ENCODE measurements around the gene HAX1. TPM values are rescaled to one million over a fixed set of nuclear protein-coding genes. Genes with fewer than 3 reads are reported as not detected.
"Not testable (repeated sequence)": the region's sequence is repeated elsewhere in the genome, so short reads cannot be mapped to it uniquely, and the experiment has no call there.

Gene HAX1
- total RNA-seq, 1 experiment from 2014 or later, result 210 TPM

DNA sequence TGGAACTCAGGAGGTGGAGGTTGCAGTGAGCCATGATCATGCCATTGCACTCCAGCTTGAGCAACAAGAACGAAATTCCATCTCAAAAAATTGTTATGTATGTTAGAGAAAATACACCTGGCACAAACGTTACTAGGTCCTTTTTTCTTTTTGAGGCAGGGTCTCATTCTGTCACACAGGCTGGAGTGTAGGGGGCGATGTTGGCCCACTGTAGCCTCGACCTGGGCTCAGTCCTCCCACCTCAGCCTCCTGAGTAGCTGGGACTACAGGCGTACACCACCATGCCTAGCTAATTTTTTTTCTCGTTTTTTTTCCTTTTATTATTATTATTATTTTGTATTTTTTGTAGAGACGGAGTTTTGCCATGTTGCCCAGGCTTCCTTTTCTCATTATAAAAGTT is 4.4 kb downstream of the HAX1 start:
- DNase-seq (ENCODE audit: low spot score), result no peak

DNA sequence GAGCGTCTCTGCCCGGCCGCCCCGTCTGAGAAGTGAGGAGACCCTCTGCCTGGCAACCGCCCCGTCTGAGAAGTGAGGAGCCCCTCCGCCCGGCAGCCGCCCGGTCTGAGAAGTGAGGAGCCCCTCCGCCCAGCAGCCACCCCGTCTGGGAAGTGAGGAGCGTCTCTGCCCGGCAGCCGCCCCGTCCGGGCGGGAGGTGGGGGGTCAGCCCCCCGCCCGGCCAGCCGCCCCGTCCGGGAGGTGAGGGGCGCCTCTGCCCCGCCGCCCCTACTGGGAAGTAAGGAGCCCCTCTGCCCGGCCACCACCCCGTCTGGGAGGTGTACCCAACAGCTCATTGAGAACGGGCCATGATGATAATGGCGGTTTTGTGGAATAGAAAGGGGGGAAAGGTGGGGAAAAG is 15.2 kb downstream of the HAX1 start:
- DNase-seq (ENCODE audit: low spot score), result not testable (repeated sequence)

- DNase-seq (ENCODE audit: low spot score), result no peak
Measured at GRCh38 chr1:154288661-154289060, 16.2 kb downstream of the HAX1 start.

DNA sequence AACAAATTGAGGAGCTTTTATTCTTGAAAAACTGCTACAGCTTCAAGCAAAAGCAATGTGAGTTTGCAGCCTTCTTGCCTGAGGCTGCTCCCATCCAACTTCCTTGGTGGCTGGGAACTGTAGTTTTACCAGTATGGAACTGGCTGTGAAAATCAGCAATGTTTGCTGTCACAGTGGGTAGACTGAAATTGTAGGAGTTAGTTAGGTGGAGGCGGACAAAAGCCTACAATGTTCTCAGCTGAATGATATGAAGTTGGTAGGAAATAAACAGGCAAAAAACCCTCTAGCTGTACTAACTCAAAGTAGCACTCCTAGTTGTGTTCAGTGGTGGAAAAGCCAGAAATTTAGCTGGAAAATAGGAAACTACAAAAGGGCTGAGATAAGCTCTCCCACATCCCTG is 18.5 kb downstream of the HAX1 start:
- no peak for DNase-seq (ENCODE audit: low spot score)

DNA sequence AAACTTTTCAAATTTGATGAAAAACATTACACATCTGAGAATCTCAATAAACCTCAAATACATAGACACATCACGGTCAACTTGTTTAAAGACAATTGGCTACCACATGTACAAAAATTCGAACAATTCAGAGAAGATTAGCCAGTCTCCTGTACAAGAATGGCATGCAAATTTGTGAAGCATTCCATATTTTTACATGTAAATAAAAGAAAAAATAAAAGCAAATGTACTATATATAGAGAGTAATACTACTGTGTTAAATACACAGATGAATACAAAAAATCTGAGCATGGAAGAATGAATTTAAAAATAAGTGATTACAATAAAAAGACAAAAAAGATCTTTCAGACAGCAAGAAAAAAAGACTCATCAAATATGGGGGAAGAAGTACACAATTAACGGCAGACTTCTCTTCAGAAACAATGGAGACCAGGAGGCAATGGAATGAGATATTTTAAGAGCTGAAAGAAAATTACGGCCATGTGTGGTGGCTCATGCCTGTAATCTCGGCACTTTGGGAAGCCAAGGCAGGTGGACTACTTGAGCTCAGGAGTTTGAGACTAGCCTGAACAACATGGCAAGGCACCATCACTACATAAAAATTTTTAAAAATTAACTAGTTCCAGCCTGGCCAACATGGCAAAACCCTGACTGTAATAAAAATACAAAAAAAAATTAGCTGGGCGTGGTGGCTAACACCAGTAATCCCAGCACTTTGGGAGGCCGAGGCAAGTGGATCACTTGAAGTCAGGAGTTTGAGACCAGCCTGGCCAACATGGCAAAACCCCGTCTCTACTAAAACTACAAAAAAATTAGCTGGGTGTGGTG is 23.2 kb downstream of the HAX1 start:
- no peak for DNase-seq (ENCODE audit: low spot score)

DNA sequence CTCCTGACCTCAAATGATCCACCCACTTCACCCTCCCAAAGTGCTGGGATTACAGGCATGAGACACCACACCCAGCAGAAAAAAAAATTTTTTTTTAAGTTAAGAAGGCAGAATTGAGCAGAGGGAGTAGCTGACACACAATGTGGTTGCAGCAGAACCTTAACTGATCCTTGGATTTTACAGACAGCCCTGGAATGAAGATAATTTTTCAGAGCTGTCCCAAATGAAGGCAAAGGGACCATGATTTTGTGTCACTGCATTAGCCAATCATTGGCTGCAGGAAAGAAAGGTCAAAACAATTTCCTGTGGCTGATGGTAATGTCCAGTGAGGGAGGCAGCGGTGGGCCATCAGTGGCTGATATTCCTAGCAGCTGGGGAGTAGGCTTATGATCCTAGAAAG is 29.2 kb downstream of the HAX1 start:
- no peak for DNase-seq (ENCODE audit: low spot score)

DNA sequence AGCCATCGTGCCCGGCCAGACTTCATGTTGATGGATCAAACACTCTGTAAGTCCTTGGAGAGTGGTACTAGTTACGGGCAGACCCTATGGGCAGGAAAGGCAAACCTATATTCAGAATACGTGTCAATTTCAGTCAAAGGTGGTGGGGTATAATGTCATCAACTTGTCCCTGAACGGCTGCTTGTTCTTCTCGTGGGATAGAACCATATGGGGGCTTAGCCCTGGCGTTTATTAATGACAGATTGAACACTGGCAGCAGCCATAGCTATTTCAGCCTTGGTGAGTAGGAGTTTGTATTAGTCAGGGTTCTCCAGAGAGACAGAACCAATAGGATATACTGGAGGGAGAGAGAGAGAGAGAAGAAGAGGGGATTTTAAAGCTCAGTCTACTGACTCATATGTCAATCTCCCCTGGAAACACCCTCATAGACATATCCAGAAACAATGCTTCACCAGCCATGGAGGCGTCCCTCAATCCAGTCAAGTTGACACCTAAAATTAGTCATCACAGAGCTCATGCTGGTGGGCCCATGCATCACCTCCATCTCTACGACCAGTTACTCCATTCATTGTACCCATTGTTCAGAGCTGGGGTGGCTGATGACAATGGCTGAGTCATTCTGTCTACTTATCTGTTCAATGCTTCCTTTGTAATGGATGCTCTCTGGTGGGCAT is 32.4 kb downstream of the HAX1 start:
- DNase-seq (ENCODE audit: low spot score), result peak; percentile 76

GRCh38 chr1:154306151-154306550 is 33.7 kb downstream of the HAX1 start:
- DNase-seq (ENCODE audit: low spot score), result peak; percentile 70

DNA sequence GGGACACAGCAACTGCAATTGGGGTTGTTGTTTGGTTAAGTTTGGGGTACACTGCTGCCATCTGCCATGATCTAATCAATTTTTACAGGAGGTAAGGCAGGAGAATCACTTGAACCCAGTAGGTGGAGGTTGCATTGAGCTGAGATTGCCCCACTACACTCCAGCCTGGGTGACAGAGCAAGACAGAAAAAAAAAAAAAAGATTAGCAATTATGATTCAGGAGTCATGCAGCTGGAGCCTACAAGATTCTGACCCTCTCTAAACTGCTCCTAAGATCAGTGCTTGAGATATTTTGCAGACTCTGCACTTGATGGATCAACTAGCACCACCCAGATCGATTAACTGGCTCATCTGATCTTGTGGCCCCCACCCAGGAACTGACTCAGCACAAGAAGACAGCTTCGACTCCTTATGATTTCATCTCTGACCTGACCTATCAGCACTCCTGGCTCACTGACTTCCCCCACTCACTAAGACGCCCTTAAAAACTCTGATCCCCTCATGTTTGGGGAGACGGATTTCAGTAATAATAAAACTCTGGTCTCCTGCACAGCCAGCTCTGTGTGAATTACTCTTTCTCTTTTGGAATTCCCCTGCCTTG is 35.3 kb downstream of the HAX1 start:
- not testable (repeated sequence) for DNase-seq (ENCODE audit: low spot score)

DNA sequence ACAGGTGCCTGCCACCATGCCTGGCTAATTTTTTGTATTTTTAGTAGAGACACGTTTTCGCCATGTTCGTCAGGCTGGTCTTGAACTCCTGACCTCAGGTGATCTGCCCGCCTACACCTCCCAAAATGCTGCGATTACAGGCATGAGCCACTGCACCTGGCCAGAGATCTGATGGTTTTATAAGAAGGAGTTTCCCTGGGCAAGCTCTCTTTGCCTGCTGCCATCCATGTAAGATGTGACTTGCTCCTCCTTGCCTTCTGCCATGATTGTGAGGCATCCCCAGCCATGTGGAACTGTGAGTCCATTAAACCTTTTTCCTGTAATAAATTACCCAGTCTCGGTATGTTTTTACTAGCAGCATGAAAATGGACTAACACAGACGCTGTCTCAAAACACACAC is 36.7 kb downstream of the HAX1 start:
- not testable (repeated sequence) for DNase-seq (ENCODE audit: low spot score)

DNA sequence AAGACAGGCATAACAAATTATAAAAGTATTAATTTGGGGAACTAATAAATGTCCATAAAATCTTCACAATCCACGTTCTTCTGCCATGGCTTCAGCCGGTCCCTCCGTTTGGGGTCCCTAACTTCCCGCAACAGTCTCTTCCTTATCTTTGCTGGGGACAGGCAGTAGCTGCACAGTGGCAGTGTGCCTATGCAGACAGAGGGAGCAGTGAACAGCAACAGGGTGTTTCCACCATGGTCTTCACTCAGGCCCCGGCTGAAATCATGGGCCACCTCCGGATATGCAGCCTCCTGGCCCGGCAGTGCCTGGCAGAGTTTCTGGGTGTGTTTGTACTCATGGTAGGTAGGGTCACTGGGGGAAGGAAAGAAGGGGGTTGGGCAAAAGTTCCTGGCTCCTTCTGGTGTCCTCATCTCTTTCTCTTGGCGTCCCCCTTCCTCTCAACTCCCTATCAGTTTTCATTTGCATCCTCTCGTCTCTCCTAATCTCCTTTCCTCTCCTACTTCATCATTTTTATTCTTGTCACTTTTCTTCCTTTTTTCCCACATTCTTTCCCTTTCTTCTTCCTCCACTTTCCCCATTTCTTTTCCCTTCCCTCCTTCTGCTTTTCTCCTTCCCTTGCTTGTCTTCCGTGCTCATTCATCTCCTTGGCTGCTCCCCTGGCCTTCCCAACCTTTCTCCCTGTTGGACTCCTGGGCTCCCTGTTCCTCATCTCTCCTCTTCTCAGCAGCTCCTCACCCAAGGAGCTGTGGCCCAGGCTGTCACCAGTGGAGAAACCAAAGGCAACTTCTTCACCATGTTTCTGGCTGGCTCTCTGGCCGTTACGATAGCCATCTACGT is 40.0 kb downstream of the HAX1 start:
- not testable (repeated sequence) for DNase-seq (ENCODE audit: low spot score)

DNA sequence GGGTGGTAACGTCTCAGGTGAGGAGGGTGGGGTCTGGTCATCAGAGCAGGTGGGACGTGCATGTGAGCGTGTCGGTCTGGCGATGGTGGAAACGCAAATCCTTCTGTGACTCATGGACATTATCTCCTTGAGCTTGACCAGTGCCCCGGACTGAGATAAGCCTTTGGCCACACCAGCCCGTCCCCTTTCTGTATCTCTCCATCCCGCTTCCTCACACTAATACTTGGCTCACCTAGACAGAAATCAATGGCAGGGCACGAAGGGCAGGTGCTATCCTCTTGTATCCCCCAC is 40.6 kb downstream of the HAX1 start:
- no peak for DNase-seq (ENCODE audit: low spot score)

DNA sequence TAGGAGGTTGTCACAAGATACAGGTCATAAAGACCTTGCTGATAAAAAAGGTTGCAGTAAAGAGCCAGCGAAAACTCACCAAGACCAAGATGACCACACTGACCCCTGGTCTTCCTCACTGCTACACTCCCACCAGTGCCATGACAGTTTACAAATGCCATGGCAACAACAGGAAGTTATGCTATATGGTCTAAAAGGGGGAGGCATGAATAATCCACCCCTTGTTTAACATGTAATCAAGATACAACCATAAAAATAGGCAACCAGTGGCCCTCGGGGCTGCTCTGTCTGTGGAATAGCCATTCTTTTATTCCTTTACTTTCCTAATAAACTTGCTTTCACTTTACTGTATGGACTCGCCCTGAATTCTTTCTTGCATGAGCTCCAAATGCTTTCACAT is 41.8 kb downstream of the HAX1 start:
- not testable (repeated sequence) for DNase-seq (ENCODE audit: low spot score)

GRCh38 chr1:154316704-154317103 is 44.3 kb downstream of the HAX1 start:
- no peak for DNase-seq (ENCODE audit: low spot score)

GRCh38 chr1:154318386-154318785 is 46.0 kb downstream of the HAX1 start:
- no peak for DNase-seq (ENCODE audit: low spot score)

GRCh38 chr1:154320882-154321608 is 48.6 kb downstream of the HAX1 start, which contains the start of gene AQP10:
Gene AQP10 (plus strand): TSS chr1:154321093. CDS start chr1:154321156, 63 bp downstream.
- DNase-seq (ENCODE audit: low spot score), result no peak

- not testable (repeated sequence) for DNase-seq (ENCODE audit: low spot score)
Measured at GRCh38 chr1:154321609-154321934, 49.1 kb downstream of the HAX1 start.

DNA sequence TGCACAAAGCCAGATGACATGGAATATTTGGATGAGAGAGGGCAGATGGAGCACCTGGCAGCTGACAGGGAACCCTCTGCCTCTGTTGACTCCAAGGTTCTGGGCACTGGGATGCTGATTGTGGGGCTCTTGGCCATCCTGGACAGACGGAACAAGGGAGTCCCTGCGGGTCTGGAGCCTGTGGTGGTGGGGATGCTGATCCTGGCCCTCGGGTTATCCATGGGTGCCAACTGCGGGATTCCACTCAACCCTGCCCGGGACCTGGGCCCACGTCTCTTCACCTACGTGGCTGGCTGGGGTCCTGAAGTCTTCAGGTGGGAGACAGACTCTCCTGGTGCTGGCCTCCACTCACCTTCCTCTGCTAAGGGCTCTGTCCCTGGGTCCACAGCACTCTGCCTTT is 51.1 kb downstream of the HAX1 start:
- DNase-seq (ENCODE audit: low spot score), result no peak

GRCh38 chr1:154324241-154324640 is 51.8 kb downstream of the HAX1 start:
- DNase-seq (ENCODE audit: low spot score), result no peak

GRCh38 chr1:154324669-154325582 is 52.5 kb downstream of the HAX1 start, which contains the start of gene ATP8B2:
Gene ATP8B2 (plus strand): TSS chr1:154325525. CDS start chr1:154328142, 2,617 bp downstream.
- peak; percentile 88 for DNase-seq (ENCODE audit: low spot score)
